SK-N-MC (cell line): ENCODE measurements around the gene MAP6.

ENCODE experiments used
- EZH2 ChIP-seq: fragments of 200-600 bp; sonication (generic); IDR thresholded peaks from one replicate; pipeline ENCODE4 v1.6.1; 2017; ENCODE audit warnings: antibody characterized with exemption
- FOXP2 ChIP-seq: optimal IDR thresholded peaks from 2 replicates; pipeline ENCODE3; 2011; ENCODE audit warnings: mild to moderate bottlenecking, moderate library complexity; ENCODE audit not compliant: insufficient read depth; ENCODE audit errors: extremely low read length, control extremely low read depth
- POLR2AphosphoS5 ChIP-seq: IDR thresholded peaks from 2 replicates; pipeline ENCODE4 v1.6.1; 2012; ENCODE audit warnings: mild to moderate bottlenecking, low read depth, low read length, borderline replicate concordance

GRCh38 chr11:75577207-75577606 lies 91.6 kb downstream of the MAP6 start:
- TF ChIP-seq POLR2AphosphoS5 (no peak), EZH2 (no peak), FOXP2 (no peak)
